NT2/D1 (cell line): ENCODE data around the gene ZNF543.
A peak's percentile ranks its signal among the peaks of the same experiment; 100 is the strongest.

ENCODE experiments used
- DNase-seq: peaks from one replicate; pipeline ENCODE4 v3.0.0-alpha.2; 2011; ENCODE audit warnings: low read depth, low spot score
- H3K27me3 ChIP-seq: 2 replicates; pipeline ENCODE4 v1.6.0; 2011; ENCODE audit warnings: mild to moderate bottlenecking; ENCODE audit not compliant: insufficient read length, insufficient read depth
- H3K36me3 ChIP-seq: 2 replicates; pipeline ENCODE4 v1.6.1; 2011; ENCODE audit warnings: mild to moderate bottlenecking, low read length, mixed read lengths; ENCODE audit not compliant: insufficient read depth, insufficient read length
- H3K4me1 ChIP-seq: 2 replicates; pipeline ENCODE4 v1.5.1; 2011; ENCODE audit not compliant: insufficient read depth, insufficient read length
- H3K4me3 ChIP-seq: 2 replicates; pipeline ENCODE4 v1.5.1; 2011; ENCODE audit warnings: low read depth; ENCODE audit not compliant: insufficient read length
- H3K9ac ChIP-seq: 2 replicates; pipeline ENCODE4 v1.6.0; 2011; ENCODE audit warnings: low read depth; ENCODE audit not compliant: insufficient read length
- H3K9me3 ChIP-seq: 2 replicates; pipeline ENCODE4 v1.5.1; 2011; ENCODE audit warnings: mild to moderate bottlenecking, low read length; ENCODE audit not compliant: insufficient read depth
- SUZ12 ChIP-seq: IDR thresholded peaks from 2 replicates; pipeline ENCODE4 v1.6.1; 2011; ENCODE audit not compliant: insufficient read length, insufficient read depth; ENCODE audit errors: extremely low read depth
- YY1 ChIP-seq: IDR thresholded peaks from 2 replicates; pipeline ENCODE4 v1.6.1; 2011; ENCODE audit not compliant: insufficient read length, insufficient read depth
- ZNF274 ChIP-seq: IDR thresholded peaks from 2 replicates; pipeline ENCODE4 v1.6.1; 2011; ENCODE audit warnings: mild to moderate bottlenecking, low read depth, low read length

The ZNF543 gene

GRCh38 chr19:57280962-57281400 is 39.3 kb upstream of the ZNF543 start:
- TF ChIP-seq ZNF274 (no peak), YY1 (no peak), SUZ12 (no peak)
- H3K9me3 ChIP-seq: no peaks in the 10 kb centered on the region
- H3K9ac ChIP-seq: peak overlapping the region; percentile 95
- no peaks in the 10 kb centered on the region for H3K4me1 ChIP-seq
- no peak for DNase-seq
- no peaks in the 10 kb centered on the region for H3K27me3 ChIP-seq
- H3K4me3 ChIP-seq: peak overlapping the region; percentile 93
- peaks cover 41% of the 10 kb centered on the region for H3K36me3 ChIP-seq

- TF ChIP-seq YY1 (no peak), SUZ12 (no peak), ZNF274 (no peak)
- no peak overlapping the region for H3K4me3 ChIP-seq
- peaks cover 49% of the 10 kb centered on the region for H3K36me3 ChIP-seq
- H3K9ac ChIP-seq: no peak overlapping the region
- no peaks in the 10 kb centered on the region for H3K9me3 ChIP-seq
- no peaks in the 10 kb centered on the region for H3K27me3 ChIP-seq
- no peak for DNase-seq
- no peaks in the 10 kb centered on the region for H3K4me1 ChIP-seq
These were observed 38.1 kb upstream of the ZNF543 start for GRCh38 chr19:57282011-57282643.

GRCh38 chr19:57288373-57288772 is 31.9 kb upstream of the ZNF543 start:
- H3K9me3 ChIP-seq: no peaks in the 10 kb centered on the region
- peaks cover 88% of the 10 kb centered on the region for H3K36me3 ChIP-seq
- no peak for TF ChIP-seq ZNF274
- TF ChIP-seq YY1: no peak
- TF ChIP-seq SUZ12: no peak
- H3K4me1 ChIP-seq: peaks cover 3% of the 10 kb centered on the region
- H3K9ac ChIP-seq: no peak overlapping the region
- H3K4me3 ChIP-seq: no peak overlapping the region
- no peaks in the 10 kb centered on the region for H3K27me3 ChIP-seq
- DNase-seq: no peak

GRCh38 chr19:57290970-57291369 is 29.3 kb upstream of the ZNF543 start:
- H3K9ac ChIP-seq: no peak overlapping the region
- DNase-seq: no peak
- peaks cover 3% of the 10 kb centered on the region for H3K4me1 ChIP-seq
- no peak for TF ChIP-seq SUZ12
- TF ChIP-seq YY1: no peak
- TF ChIP-seq ZNF274: no peak
- H3K4me3 ChIP-seq: no peak overlapping the region
- no peaks in the 10 kb centered on the region for H3K9me3 ChIP-seq
- peaks cover 82% of the 10 kb centered on the region for H3K36me3 ChIP-seq
- H3K27me3 ChIP-seq: no peaks in the 10 kb centered on the region

GRCh38 chr19:57292547-57292946 is 27.7 kb upstream of the ZNF543 start:
- DNase-seq: no peak

GRCh38 chr19:57293719-57294118 is 26.6 kb upstream of the ZNF543 start:
- Histone ChIP-seq H3K9ac (no peak overlapping the region), H3K4me3 (no peak overlapping the region), H3K36me3 (peaks cover 64% of the 10 kb centered on the region), H3K4me1 (peaks cover 3% of the 10 kb centered on the region), H3K9me3 (no peaks in the 10 kb centered on the region), H3K27me3 (no peaks in the 10 kb centered on the region)
- no peak for DNase-seq
- TF ChIP-seq YY1 (no peak), SUZ12 (no peak), ZNF274 (no peak)

More at GRCh38 chr19:57292547-57292946, 27.7 kb upstream of the ZNF543 start:
- peaks cover 72% of the 10 kb centered on the region for H3K36me3 ChIP-seq
- TF ChIP-seq ZNF274: no peak
- no peak for TF ChIP-seq SUZ12
- TF ChIP-seq YY1: no peak
- H3K9ac ChIP-seq: no peak overlapping the region
- H3K27me3 ChIP-seq: no peaks in the 10 kb centered on the region
- H3K4me1 ChIP-seq: peaks cover 3% of the 10 kb centered on the region
- H3K9me3 ChIP-seq: no peaks in the 10 kb centered on the region
- H3K4me3 ChIP-seq: no peak overlapping the region

- no peak for TF ChIP-seq YY1
- TF ChIP-seq SUZ12: no peak
- no peak for TF ChIP-seq ZNF274
- peaks cover 23% of the 10 kb centered on the region for H3K36me3 ChIP-seq
These were observed 18.2 kb upstream of the ZNF543 start for GRCh38 chr19:57302020-57302465.

More at GRCh38 chr19:57302020-57302465, 18.2 kb upstream of the ZNF543 start:
- no peaks in the 10 kb centered on the region for H3K9me3 ChIP-seq
- H3K4me3 ChIP-seq: no peak overlapping the region
- DNase-seq: no peak
- H3K9ac ChIP-seq: no peak overlapping the region
- H3K4me1 ChIP-seq: peaks cover 7% of the 10 kb centered on the region
- no peaks in the 10 kb centered on the region for H3K27me3 ChIP-seq
